WTC11 (cell line): Measurements from ENCODE around the gene DYNC1LI2. TPM values are rescaled to one million over a fixed set of nuclear protein-coding genes. Genes with fewer than 3 reads are reported as not detected.
"Not testable (repeated sequence)": the region's sequence is repeated elsewhere in the genome, so short reads cannot be mapped to it uniquely, and the experiment has no call there.

Experiments used
- ATAC-seq: fragments of 200-7000 bp; cut with Tn5 transposase; 2 replicates; pipeline ENCODE4 v1.10.0; 2021; ENCODE audit warnings: mild to moderate bottlenecking, moderate library complexity
- CTCF ChIA-PET: fragments of 300-600 bp; sonication (Branson Sonifier 250); formaldehyde crosslinking; loops from one replicate; lab custom pipeline; 2021; ENCODE audit warnings: antibody characterized with exemption; lab: Charles Lee
- POLR2A ChIA-PET: fragments of 350-600 bp; sonication (Branson Sonifier 250); formaldehyde crosslinking; loops from one replicate; lab custom pipeline; 2021; ENCODE audit warnings: antibody characterized with exemption; lab: Charles Lee
- DNase-seq: peaks from one replicate; pipeline ENCODE4 v3.0.0; 2021; ENCODE audit warnings: low spot score
- H3K27ac Mint-ChIP-seq: 2 replicates; pipeline ENCODE4 v1.8.0; 2021; ENCODE audit warnings: mixed read lengths
- H3K27me3 Mint-ChIP-seq: 2 replicates; pipeline ENCODE4 v1.8.0; 2021; ENCODE audit warnings: low read depth, mild to moderate bottlenecking, moderate library complexity, mixed read lengths
- H3K36me3 Mint-ChIP-seq: 2 replicates; pipeline ENCODE4 v1.8.0; 2021; ENCODE audit warnings: mixed read lengths
- H3K4me1 Mint-ChIP-seq: 2 replicates; pipeline ENCODE4 v1.8.0; 2022; ENCODE audit warnings: mixed read lengths
- H3K4me3 Mint-ChIP-seq: 2 replicates; pipeline ENCODE4 v1.8.0; 2021; ENCODE audit warnings: mild to moderate bottlenecking, moderate library complexity, mixed read lengths
- H3K9me3 Mint-ChIP-seq: 2 replicates; pipeline ENCODE4 v1.8.0; 2021; ENCODE audit warnings: mixed read lengths
- CBFB ChIP-seq: sonication (generic); formaldehyde crosslinking; IDR thresholded peaks from 2 replicates; pipeline ENCODE4 v1.8.1; 2022; ENCODE audit warnings: mild to moderate bottlenecking, low read depth, missing genetic modification reagents
- HMGA2 ChIP-seq: fragments of 250-450 bp; sonication (Bioruptor Pico); IDR thresholded peaks from 2 replicates; pipeline ENCODE4 v1.4.0; 2021; ENCODE audit warnings: mild to moderate bottlenecking, moderate library complexity
- KAT7 ChIP-seq: sonication (generic); formaldehyde crosslinking; IDR thresholded peaks from 2 replicates; pipeline ENCODE4 v1.8.1; 2023; ENCODE audit warnings: missing genetic modification reagents, mild to moderate bottlenecking, borderline replicate concordance
- NFATC4 ChIP-seq: fragments of 250-450 bp; sonication (Bioruptor Pico); IDR thresholded peaks from 2 replicates; pipeline ENCODE4 v1.9.0; 2021; ENCODE audit warnings: mild to moderate bottlenecking
- TCF7 ChIP-seq: sonication (generic); formaldehyde crosslinking; IDR thresholded peaks from 2 replicates; pipeline ENCODE4 v1.8.0; 2022; ENCODE audit warnings: mild to moderate bottlenecking, low read depth, missing genetic modification reagents, moderate library complexity
- TEAD1 ChIP-seq: sonication (generic); formaldehyde crosslinking; IDR thresholded peaks from 2 replicates; pipeline ENCODE4 v1.8.0; 2022; ENCODE audit warnings: mild to moderate bottlenecking, missing genetic modification reagents
- TP53 ChIP-seq: sonication (generic); formaldehyde crosslinking; IDR thresholded peaks from 2 replicates; pipeline ENCODE4 v1.8.1; 2023; ENCODE audit warnings: mild to moderate bottlenecking, missing genetic modification reagents
- ZNF121 ChIP-seq: sonication (generic); formaldehyde crosslinking; IDR thresholded peaks from 2 replicates; pipeline ENCODE4 v1.8.0; 2023; ENCODE audit warnings: missing genetic modification reagents
- ZNF396 ChIP-seq: fragments of 250-450 bp; sonication (Bioruptor Pico); IDR thresholded peaks from 2 replicates; pipeline ENCODE4 v1.8.0; 2021; ENCODE audit warnings: mild to moderate bottlenecking, moderate library complexity, borderline replicate concordance
- total RNA-seq: library from RNA; stranded (reverse); gene quantifications from 3 replicates; pipeline ENCODE4 v1.2.3, GENCODE V29; 2021
- TF ChIP-seq, protein P1 (sequence below): sonication (generic); formaldehyde crosslinking; IDR thresholded peaks from 2 replicates; pipeline ENCODE4 v1.8.0; 2023; ENCODE audit warnings: missing genetic modification reagents, mild to moderate bottlenecking, borderline replicate concordance
- TF ChIP-seq, protein P2 (sequence below): sonication (generic); formaldehyde crosslinking; IDR thresholded peaks from 2 replicates; pipeline ENCODE4 v1.8.0; 2023; ENCODE audit warnings: missing genetic modification reagents
- TF ChIP-seq, protein P3 (sequence below): sonication (generic); formaldehyde crosslinking; IDR thresholded peaks from 2 replicates; pipeline ENCODE4 v1.8.0; 2022; ENCODE audit warnings: mild to moderate bottlenecking, missing genetic modification reagents
- TF ChIP-seq, protein P4 (sequence below): sonication (generic); formaldehyde crosslinking; IDR thresholded peaks from 2 replicates; pipeline ENCODE4 v1.8.0; 2022; ENCODE audit warnings: missing genetic modification reagents
- TF ChIP-seq, protein P5 (sequence below): fragments of 200-600 bp; IDR thresholded peaks from 2 replicates; pipeline ENCODE4 v1.8.0; 2022; ENCODE audit warnings: antibody characterized with exemption
- TF ChIP-seq, protein P6 (sequence below): fragments of 250-450 bp; sonication (Bioruptor Pico); IDR thresholded peaks from 2 replicates; pipeline ENCODE4 v1.9.0; 2021; ENCODE audit warnings: mild to moderate bottlenecking
- TF ChIP-seq, protein P7 (sequence below): sonication (generic); formaldehyde crosslinking; IDR thresholded peaks from 2 replicates; pipeline ENCODE4 v1.8.1; 2023; ENCODE audit warnings: mild to moderate bottlenecking, missing genetic modification reagents
- TF ChIP-seq, protein P8 (sequence below): sonication (generic); formaldehyde crosslinking; conservative IDR thresholded peaks from 2 replicates; pipeline ENCODE4 v1.8.1; 2022; ENCODE audit warnings: mild to moderate bottlenecking, missing genetic modification reagents
- TF ChIP-seq, protein P9 (sequence below): sonication (generic); formaldehyde crosslinking; IDR thresholded peaks from 2 replicates; pipeline ENCODE4 v1.8.1; 2022; ENCODE audit warnings: mild to moderate bottlenecking, missing genetic modification reagents, moderate library complexity, borderline replicate concordance

The DYNC1LI2 gene
- total RNA-seq, 1 experiment from 2014 or later: 89.8 TPM

DNA sequence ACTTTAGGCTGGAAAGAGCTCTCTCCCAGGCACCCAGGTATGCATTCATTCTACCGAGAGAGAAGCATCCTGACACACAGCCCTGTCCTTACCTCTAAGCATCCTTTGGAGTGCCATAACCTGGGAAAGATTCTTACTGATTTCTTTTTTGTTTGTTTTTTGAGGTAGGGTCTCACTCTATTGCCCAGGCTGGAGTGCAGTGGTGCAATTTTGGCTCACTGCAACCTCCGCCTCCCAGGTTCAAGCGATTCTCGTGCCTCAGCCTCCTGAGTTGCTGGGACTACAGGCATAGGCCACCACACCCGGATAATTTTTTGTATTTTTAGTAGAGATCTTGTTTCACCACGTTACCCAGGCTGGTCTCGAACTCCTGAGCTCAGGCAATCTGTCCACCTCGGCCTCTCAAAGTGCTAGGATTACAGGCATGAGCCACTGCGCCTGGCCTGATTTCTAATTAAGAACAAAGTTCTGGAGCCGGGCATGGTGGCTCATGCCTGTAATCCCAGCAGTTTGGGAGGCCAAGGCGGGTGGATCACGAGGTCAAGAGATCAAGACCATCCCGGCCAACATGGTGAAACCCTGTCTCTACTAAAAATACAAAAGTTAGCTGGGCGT, 65.8 kb downstream of the DYNC1LI2 start:
- CTCF ChIA-PET: interaction anchor here (2.1 to 3.1 kb wide), 2 partner anchors 35 to 145 kb away, joined by 9 to 11 read pairs; partner anchors contain the start of gene NAE1
- not testable (repeated sequence) for H3K27me3 Mint-ChIP-seq

DNA sequence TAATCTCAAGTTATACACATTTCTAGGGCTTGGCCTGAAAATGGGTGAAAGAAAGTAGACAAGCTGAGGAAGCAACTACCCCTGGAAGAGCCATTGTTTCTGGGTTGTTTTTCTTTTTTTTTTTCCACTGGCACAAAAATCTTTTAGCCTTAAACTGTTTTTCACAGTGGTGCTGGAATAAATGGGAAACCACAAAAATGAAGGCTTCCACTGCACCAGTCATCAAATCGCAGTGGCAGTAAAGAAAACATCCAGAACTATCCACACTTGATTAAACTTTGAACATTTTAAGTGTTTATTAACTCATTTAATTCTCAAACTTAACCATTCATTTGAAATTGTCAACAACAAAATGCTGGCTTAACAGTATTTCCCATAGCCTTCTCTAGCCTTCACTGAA, 69.1 kb downstream of the DYNC1LI2 start:
- Mint-ChIP-seq H3K4me1 (peaks cover 5% of the 10 kb centered on the region), H3K27me3 (no peaks in the 10 kb centered on the region), H3K27ac (no peak overlapping the region), H3K36me3 (peaks cover 9% of the 10 kb centered on the region; the same call in 1 of the 2 replicates), H3K9me3 (peaks cover 4% of the 10 kb centered on the region; the same call in 1 of the 2 replicates), H3K4me3 (no peak overlapping the region)
- ChIA-PET CTCF (interaction anchor here (1.2 kb wide), 1 partner anchor 74 kb away, joined by 3 read pairs; no protein-coding TSS in a partner anchor), POLR2A (no interaction called here)
- no peak for ATAC-seq
- DNase-seq: no peak
- TF ChIP-seq, protein P1, sequence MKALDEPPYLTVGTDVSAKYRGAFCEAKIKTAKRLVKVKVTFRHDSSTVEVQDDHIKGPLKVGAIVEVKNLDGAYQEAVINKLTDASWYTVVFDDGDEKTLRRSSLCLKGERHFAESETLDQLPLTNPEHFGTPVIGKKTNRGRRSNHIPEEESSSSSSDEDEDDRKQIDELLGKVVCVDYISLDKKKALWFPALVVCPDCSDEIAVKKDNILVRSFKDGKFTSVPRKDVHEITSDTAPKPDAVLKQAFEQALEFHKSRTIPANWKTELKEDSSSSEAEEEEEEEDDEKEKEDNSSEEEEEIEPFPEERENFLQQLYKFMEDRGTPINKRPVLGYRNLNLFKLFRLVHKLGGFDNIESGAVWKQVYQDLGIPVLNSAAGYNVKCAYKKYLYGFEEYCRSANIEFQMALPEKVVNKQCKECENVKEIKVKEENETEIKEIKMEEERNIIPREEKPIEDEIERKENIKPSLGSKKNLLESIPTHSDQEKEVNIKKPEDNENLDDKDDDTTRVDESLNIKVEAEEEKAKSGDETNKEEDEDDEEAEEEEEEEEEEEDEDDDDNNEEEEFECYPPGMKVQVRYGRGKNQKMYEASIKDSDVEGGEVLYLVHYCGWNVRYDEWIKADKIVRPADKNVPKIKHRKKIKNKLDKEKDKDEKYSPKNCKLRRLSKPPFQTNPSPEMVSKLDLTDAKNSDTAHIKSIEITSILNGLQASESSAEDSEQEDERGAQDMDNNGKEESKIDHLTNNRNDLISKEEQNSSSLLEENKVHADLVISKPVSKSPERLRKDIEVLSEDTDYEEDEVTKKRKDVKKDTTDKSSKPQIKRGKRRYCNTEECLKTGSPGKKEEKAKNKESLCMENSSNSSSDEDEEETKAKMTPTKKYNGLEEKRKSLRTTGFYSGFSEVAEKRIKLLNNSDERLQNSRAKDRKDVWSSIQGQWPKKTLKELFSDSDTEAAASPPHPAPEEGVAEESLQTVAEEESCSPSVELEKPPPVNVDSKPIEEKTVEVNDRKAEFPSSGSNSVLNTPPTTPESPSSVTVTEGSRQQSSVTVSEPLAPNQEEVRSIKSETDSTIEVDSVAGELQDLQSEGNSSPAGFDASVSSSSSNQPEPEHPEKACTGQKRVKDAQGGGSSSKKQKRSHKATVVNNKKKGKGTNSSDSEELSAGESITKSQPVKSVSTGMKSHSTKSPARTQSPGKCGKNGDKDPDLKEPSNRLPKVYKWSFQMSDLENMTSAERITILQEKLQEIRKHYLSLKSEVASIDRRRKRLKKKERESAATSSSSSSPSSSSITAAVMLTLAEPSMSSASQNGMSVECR (CRISPR knock-in tag): no peak
- TF ChIP-seq TEAD1 (CRISPR knock-in tag) (no peak), TCF7 (CRISPR knock-in tag) (no peak), NFATC4 (CRISPR knock-in tag) (no peak), CBFB (CRISPR knock-in tag) (no peak), HMGA2 (CRISPR knock-in tag) (no peak), KAT7 (CRISPR knock-in tag) (no peak), TP53 (CRISPR knock-in tag) (no peak), ZNF396 (CRISPR knock-in tag) (no peak)
- TF ChIP-seq, protein P2, sequence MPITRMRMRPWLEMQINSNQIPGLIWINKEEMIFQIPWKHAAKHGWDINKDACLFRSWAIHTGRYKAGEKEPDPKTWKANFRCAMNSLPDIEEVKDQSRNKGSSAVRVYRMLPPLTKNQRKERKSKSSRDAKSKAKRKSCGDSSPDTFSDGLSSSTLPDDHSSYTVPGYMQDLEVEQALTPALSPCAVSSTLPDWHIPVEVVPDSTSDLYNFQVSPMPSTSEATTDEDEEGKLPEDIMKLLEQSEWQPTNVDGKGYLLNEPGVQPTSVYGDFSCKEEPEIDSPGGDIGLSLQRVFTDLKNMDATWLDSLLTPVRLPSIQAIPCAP (CRISPR knock-in tag): no peak
- TF ChIP-seq, protein P3, sequence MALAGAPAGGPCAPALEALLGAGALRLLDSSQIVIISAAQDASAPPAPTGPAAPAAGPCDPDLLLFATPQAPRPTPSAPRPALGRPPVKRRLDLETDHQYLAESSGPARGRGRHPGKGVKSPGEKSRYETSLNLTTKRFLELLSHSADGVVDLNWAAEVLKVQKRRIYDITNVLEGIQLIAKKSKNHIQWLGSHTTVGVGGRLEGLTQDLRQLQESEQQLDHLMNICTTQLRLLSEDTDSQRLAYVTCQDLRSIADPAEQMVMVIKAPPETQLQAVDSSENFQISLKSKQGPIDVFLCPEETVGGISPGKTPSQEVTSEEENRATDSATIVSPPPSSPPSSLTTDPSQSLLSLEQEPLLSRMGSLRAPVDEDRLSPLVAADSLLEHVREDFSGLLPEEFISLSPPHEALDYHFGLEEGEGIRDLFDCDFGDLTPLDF (CRISPR knock-in tag): no peak
- TF ChIP-seq, protein P4, sequence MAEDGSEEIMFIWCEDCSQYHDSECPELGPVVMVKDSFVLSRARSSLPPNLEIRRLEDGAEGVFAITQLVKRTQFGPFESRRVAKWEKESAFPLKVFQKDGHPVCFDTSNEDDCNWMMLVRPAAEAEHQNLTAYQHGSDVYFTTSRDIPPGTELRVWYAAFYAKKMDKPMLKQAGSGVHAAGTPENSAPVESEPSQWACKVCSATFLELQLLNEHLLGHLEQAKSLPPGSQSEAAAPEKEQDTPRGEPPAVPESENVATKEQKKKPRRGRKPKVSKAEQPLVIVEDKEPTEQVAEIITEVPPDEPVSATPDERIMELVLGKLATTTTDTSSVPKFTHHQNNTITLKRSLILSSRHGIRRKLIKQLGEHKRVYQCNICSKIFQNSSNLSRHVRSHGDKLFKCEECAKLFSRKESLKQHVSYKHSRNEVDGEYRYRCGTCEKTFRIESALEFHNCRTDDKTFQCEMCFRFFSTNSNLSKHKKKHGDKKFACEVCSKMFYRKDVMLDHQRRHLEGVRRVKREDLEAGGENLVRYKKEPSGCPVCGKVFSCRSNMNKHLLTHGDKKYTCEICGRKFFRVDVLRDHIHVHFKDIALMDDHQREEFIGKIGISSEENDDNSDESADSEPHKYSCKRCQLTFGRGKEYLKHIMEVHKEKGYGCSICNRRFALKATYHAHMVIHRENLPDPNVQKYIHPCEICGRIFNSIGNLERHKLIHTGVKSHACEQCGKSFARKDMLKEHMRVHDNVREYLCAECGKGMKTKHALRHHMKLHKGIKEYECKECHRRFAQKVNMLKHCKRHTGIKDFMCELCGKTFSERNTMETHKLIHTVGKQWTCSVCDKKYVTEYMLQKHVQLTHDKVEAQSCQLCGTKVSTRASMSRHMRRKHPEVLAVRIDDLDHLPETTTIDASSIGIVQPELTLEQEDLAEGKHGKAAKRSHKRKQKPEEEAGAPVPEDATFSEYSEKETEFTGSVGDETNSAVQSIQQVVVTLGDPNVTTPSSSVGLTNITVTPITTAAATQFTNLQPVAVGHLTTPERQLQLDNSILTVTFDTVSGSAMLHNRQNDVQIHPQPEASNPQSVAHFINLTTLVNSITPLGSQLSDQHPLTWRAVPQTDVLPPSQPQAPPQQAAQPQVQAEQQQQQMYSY (CRISPR knock-in tag): no peak
- TF ChIP-seq, protein P5, sequence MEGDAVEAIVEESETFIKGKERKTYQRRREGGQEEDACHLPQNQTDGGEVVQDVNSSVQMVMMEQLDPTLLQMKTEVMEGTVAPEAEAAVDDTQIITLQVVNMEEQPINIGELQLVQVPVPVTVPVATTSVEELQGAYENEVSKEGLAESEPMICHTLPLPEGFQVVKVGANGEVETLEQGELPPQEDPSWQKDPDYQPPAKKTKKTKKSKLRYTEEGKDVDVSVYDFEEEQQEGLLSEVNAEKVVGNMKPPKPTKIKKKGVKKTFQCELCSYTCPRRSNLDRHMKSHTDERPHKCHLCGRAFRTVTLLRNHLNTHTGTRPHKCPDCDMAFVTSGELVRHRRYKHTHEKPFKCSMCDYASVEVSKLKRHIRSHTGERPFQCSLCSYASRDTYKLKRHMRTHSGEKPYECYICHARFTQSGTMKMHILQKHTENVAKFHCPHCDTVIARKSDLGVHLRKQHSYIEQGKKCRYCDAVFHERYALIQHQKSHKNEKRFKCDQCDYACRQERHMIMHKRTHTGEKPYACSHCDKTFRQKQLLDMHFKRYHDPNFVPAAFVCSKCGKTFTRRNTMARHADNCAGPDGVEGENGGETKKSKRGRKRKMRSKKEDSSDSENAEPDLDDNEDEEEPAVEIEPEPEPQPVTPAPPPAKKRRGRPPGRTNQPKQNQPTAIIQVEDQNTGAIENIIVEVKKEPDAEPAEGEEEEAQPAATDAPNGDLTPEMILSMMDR: no peak
- TF ChIP-seq, protein P6, sequence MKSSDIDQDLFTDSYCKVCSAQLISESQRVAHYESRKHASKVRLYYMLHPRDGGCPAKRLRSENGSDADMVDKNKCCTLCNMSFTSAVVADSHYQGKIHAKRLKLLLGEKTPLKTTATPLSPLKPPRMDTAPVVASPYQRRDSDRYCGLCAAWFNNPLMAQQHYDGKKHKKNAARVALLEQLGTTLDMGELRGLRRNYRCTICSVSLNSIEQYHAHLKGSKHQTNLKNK: no peak
- TF ChIP-seq, protein P7, sequence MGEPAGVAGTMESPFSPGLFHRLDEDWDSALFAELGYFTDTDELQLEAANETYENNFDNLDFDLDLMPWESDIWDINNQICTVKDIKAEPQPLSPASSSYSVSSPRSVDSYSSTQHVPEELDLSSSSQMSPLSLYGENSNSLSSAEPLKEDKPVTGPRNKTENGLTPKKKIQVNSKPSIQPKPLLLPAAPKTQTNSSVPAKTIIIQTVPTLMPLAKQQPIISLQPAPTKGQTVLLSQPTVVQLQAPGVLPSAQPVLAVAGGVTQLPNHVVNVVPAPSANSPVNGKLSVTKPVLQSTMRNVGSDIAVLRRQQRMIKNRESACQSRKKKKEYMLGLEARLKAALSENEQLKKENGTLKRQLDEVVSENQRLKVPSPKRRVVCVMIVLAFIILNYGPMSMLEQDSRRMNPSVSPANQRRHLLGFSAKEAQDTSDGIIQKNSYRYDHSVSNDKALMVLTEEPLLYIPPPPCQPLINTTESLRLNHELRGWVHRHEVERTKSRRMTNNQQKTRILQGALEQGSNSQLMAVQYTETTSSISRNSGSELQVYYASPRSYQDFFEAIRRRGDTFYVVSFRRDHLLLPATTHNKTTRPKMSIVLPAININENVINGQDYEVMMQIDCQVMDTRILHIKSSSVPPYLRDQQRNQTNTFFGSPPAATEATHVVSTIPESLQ (CRISPR knock-in tag): no peak
- TF ChIP-seq, protein P8, sequence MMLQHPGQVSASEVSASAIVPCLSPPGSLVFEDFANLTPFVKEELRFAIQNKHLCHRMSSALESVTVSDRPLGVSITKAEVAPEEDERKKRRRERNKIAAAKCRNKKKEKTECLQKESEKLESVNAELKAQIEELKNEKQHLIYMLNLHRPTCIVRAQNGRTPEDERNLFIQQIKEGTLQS: no peak
- TF ChIP-seq, protein P9, sequence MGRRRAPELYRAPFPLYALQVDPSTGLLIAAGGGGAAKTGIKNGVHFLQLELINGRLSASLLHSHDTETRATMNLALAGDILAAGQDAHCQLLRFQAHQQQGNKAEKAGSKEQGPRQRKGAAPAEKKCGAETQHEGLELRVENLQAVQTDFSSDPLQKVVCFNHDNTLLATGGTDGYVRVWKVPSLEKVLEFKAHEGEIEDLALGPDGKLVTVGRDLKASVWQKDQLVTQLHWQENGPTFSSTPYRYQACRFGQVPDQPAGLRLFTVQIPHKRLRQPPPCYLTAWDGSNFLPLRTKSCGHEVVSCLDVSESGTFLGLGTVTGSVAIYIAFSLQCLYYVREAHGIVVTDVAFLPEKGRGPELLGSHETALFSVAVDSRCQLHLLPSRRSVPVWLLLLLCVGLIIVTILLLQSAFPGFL: no peak

More for the DNA sequence above, 65.8 kb downstream of the DYNC1LI2 start:
- H3K4me3 Mint-ChIP-seq, ATAC-seq, POLR2A ChIA-PET, H3K36me3 Mint-ChIP-seq, DNase-seq, H3K27ac Mint-ChIP-seq, H3K9me3 Mint-ChIP-seq: not testable (repeated sequence)
- peaks cover 17% of the 10 kb centered on the region for H3K4me1 Mint-ChIP-seq
- peak; percentile 59; the same call in 1 of the 2 replicates for TF ChIP-seq ZNF121 (CRISPR knock-in tag)
